HG03342 (cell line): ENCODE measurements around the gene LITAF.

Source experiments
- ATAC-seq: cut with Tn5 transposase; IDR thresholded peaks from one replicate; pipeline ENCODE4 v1.9.1; 2021; ENCODE audit warnings: mild to moderate bottlenecking, moderate library complexity; ENCODE audit not compliant: unreplicated experiment

The LITAF gene

DNA sequence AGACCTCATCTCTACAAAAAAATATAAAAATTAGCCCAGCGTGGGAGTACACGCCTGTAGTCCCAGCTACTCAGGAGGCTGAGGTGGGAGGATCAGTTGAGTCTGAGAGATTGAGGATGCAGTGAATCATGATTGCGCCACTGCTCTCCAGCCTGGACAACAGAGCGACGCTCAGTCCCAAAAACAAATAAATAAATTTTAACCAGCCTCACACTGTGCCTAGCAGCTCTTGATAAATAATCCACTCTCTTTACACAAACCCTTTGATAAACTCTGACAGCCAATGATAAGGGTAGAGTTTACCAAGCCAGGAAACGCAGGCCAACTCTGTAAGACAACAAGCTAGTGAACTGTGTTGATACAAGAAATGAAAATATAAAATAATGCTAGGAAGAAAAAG lies 32.7 kb downstream of the LITAF start:
- ATAC-seq = no peak

DNA sequence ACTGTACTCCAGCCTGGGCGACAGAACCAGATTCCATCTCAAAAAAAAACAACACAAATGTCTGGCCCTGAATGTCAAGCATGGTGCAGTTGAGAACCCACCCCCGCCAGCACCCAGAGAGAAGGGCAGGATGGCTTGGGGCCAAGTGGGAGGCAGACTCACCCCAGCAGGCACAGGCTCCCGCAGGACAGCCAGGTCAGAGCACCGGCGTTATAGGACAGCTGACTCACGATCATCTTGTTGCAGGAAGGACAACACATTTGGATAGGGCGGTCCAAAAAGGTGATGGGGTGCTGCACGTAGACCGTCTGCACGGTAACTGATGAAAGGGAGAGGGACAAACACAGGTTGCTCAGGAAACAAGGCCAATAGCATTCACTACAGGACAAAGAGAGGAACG lies 33.3 kb downstream of the LITAF start:
- ATAC-seq = no peak

DNA sequence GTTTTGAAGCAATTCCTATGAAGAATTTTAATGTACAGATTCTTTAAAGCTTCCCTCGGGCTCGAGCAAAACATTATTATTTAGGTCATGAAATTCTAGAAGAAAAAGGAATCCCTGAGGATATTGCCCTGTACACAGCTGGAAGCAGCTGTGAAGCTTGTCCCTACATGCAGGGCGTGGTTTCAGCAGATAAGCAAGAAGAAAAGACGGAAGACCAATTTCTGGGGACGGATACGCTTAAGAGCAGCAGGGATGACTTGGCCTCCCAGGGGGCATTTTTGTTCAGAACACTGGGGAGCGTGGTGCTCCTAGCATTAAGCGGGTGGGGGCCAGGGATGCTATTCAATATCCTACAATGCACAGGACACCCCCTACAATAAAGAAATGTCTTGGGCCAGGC lies 34.3 kb downstream of the LITAF start:
- ATAC-seq = no peak

DNA sequence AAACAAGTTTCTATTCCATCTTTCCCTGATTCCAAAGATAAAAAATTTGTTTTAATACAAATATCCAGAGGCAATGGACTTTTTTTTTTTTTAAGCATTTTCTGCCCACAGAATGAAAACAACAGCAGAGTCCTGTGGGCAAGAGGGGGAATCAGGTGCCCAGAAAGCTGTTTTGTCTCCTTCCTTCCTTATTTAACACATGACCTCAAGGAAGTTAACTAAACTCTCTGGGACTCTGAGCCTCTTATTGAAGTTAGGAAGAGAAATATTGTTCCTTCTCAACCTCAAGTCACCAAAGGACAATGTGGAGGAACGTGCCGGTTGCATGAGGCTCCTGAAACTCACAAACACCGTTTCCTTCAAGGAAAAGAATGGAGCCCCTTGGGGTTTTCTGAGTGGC lies 34.9 kb downstream of the LITAF start:
- ATAC-seq = no peak

DNA sequence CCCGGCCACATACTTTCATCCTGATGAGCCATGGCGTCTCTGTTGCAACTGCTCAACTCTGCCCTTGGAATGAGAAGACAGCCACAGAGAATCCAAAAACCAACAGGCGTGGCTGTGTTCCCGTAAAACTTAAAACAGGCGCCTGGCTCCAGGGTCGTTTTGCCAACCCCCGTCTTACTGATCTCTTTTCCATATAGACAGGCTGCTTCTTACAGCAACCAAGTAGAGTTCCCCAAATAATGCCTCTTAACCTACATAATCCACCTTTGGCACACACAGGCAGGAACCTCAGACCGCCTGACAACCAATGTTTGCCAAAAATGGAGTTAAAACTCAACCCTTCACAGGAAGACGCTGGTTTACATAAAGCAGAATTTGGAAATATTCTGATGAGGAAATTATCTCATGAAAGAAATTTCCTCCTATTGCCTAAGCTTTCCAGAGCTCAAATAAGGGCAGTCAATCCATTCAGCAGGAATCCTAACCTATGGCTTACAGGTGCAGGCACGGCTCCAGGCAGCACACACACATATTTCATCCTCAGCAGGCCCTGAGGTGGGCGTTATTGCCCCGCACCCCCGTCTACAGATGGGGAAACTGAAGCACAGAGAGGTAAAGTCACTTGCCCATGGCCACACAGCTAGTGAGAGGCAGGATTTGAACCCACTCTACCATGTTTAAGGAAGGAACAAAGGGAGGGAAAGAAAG lies 35.8 kb downstream of the LITAF start:
- no peak for ATAC-seq

DNA sequence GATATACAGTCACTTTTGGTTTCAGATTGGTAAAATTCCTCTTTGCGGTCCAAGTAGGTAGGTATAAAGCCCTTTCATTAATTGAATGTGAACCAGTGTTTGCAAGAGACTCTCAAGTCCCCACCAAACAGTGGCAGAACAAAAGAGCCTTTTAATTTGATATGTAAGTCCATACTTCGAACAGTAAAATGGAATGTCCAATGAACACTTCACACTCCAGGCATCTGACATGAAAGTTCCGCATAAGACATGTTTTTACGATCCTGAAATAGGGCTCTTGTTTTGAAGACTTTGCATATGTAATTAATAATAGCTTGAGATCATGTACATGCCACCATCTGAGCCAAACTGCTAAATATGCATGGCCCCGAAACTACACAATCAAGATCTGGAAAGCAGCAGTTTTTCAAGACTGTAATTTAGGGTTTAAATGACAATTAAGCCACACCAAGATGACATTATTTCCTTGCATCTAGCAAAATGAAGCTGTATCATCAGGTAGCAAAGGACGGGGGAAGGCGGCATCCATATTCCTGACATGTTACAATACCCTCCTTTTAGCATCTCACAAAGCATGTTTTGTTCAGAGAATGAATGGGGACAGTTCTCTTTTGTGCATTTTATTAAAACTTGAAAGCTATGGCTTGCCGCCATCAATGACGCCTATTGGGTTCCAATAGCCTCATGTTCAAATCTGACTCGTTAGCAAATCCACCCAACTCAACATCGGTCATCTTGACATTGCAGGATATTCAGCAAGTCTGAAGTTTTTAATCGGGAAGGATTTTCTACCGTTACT lies 39.4 kb downstream of the LITAF start:
- ATAC-seq = no peak

DNA sequence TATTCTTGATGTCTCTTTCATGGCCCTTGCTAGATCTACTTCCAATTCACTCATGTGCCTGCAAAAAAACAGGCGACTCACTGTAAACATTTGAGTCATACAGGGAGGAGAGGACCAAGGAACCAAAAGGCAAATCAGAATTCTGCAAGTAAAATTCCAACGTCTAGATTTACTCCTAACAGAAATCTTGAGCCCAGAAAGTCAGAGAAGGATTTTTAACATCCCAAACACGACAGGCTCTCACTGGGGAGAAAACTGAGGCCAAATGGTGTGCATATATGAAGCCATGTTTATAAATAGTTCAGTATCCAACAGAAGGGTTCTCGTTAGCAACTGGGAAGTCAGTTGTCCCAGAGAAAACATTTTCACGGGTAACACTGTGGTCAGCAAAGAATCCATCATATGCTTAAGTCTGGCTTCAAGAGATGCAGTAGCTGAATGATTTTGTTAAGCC lies 40.1 kb downstream of the LITAF start:
- ATAC-seq = no peak

DNA sequence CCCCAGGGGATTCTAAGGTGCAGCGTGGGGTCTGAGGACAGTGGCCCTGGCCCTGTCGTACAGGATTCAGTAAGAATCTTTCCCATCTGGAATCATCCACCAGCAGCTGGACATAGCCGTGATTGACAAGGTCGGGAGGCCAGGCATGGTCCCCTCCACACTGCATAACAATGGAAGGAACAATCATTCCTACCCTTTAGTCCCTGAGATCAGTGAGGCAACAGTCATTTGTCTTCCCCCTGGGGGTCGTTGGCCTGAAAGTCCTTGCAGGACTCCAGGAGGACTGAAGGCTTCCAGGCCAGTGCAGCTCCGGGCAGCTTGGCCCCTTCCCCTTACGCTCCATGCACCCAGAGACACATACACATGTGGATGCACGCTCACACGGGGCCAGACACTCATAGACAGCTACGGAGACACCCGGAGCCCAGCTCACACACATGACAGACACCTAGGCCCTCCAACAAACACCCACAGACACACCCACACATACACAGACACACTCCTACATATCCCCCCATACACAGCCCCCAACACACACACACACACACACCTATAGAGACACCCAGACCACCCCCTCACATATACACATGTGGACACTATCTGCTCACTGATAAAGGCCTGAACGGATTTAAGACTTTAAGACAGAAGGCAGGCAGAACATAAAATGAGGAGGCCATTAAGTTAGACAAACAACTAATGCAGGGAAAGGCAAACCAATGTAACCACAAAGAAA lies 42.9 kb downstream of the LITAF start:
- ATAC-seq = no peak

DNA sequence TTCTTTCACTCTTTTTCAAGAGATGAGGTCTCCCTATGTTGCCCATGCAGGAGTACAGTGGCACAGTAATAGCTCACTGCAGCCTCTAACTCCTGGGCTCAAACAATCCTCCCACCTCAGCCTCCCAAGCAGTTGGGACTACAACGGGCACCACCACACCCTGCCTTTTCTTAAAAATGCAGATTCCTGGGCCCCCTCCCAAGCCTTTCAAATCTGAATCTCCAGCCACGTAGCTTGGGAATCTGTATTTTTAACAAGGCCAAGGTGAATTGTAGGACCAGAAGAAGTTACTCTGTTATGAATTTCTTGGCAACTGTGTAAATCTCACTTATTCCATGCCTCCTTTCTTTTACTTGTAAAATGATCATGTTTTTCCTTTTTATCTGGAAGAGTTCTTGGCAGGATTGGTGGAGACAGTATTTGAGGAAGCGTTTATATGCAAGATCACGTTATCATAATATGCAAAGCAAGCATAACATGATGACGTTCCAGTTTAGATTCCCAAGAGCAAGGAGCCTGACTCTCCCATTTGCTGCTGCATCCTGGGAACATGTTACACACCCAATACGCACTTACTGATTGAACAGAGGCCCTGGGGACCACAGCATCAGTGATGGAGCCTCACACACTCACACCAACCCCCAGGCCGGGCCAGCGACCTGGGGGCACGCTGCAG lies 44.5 kb downstream of the LITAF start:
- ATAC-seq = no peak

DNA sequence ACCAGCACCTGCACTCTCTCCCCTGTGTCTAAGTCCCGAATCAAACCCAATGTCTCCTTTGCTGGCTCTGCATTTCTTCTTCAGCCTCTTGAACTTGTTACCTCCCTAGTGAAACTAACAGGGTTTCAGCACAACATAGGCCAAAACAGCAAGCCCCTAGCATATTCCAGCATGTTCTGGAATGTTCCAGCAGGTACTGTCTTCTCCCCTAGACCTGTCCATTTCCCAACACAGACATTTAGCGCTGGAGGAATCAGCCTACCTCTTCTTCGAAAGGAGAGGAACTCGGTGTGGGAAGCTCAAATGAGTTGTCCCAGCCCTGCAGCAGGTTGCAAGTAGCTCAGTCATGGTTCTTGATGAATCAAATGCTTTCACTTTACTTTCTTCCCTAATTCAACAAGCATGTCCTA lies 47.1 kb downstream of the LITAF start:
- ATAC-seq = no peak

DNA sequence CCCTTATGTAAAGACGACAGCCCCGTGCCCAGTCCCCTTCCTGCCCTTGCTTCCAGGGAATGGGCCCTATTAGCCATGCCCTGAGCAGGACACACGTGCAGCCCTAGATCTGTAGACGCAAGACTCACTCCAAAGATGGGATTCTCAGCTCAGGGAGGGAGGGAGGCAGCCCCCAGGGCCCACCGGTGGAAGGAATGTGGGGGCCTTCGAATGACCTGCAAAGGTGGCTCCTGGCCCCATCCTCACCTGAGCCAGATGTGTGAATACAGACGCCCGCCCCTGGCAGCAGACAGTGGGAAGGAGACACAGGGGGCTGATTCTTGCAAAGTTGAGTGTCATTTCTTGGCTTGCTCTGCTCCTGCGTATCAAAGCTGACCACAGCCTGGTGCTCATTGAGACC lies 47.8 kb downstream of the LITAF start:
- no peak for ATAC-seq

DNA sequence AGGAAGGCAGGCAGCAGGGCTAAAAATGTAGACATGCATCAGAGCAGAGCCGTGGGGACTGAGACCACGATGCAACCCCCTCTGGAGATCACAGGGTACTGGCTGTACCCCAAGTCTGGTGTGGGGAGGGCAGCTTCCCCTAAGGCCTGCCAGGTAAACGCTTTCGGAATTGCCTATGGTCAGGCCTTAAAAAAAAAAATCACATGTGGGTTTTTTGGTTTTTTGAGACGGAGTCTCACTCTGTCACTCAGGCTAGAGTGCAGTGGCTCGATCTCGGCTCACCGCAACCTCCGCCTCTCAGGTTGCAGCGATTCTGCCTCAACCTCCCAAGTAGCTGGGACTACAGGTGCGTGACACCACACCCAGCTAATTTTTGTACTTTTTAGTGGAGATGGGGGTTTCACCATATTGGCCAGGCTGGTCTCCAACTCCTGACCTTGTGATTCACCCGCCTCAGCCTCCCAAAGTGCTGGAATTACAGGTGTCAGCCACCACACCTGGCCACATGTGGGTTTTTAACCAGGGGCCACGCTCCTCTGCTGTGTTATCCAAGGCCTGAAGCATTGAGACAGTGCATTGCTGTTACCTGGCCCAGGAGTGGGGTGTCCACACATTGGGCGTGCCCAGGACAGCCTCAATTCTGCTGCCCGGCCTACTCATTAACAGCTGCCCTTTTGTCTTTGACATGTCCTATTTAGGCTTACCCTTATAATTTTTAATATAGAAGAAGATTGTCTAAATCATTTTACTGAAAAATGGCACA lies 50.4 kb downstream of the LITAF start:
- ATAC-seq = no peak

DNA sequence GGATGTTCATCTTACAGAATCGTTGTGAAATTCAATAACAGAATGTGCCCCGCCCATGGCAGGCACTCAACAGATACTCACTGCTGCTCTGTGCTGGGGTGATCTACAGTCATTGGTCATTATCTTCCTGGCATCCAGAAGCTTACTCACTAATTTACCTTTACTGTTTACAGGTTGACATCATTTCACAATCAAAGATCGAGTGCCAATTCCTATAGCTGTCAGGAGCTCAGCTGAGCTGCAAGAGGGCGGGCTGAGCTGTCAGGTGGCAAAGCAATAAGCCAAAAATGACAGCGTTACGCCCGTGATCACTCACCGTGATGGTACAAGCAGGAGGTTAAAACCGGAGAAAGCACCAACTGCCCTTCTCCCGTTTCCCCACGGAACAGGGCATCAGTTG lies 51.2 kb downstream of the LITAF start:
- ATAC-seq = no peak

DNA sequence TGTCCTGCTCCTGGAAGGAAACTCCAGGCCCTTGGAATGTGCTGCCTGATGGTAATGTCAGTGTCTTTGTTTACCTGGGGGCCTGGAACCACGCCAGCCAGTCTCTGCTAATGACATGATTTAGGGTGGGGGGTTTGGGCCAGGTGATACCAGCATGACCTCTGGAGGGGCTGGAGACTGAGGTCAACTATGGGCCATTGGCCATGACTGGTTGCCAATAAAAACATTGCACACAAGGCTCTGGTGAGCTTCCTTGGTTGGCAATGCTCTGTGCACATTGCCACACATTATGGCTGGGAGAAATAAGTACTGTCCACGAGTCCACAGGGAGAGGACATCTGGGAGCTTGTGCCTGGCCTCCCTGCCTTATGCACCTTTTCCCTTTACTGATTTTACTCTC lies 52.5 kb downstream of the LITAF start:
- ATAC-seq = no peak

DNA sequence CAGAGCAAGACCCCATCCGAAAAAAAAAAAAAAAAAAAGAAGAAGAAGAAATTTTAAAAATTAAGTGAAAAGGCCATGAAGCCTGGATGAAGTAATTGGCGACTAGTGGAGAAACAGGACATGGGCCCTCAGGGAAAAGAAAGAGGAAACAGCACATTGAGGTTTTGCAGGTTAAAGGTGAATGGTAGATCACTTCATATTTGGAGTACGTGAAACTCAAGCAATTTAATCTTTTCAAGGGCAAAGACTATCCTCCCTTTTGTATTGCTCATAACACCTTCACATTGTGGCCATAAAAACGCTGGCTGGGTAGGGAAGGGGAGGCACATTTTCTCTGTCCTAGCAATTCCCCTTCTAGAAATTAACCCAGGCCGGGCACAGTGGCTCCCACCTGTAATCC lies 53.1 kb downstream of the LITAF start:
- no peak for ATAC-seq

DNA sequence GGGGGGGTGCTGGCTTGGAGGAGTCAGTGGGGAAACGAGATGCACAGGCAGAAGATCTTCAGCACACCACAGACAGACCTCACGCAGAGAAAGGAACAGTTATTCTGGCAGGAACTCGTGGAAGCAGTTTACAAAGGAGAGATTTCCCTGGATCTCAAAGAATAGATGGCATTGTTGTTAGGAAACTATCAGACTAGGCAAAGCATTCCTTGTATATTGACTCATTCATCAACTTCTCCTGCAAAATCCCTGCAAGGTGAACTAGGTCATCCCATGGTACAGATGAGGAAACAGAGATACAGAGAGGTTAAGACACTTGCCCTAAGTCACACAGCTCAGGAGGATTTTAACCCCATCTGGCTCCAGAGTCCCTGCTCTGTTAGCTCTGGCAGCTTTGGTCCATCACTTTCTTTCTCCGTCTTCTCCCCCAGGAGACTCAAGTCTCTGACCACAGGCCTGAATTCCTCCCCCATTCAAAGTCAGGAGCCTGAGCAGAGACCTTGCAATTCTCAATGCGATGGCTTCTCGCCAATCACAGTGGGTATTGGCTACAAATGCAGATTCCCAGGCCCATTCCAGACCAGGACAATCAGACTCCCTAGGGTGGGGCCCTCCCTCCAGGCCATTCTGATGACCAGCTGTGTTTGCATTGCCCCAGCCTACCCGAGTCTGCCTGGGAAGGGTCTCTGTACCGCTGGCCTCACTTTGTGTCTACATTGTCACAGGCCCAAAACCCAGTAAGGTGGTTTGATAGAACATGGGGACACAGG lies 56.4 kb downstream of the LITAF start:
- no peak for ATAC-seq

DNA sequence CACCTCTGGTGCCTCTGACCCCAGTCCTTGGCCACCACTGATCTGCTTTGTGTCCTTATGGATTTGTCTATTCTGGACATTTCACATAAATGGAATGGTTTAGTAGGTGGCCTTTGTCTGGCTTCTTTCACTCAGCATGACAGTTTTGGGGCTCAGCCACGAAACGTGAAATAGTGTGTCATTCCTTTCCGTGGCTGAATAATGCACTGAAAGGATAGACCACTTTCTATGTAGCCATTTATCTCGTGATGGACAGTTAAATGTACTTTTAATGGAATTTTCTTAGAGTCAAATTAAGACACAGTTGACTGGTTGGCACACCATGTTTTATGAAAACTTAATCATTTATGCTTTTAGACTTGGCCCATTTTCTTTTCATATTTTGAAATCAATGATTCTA lies 57.4 kb downstream of the LITAF start:
- ATAC-seq = no peak

DNA sequence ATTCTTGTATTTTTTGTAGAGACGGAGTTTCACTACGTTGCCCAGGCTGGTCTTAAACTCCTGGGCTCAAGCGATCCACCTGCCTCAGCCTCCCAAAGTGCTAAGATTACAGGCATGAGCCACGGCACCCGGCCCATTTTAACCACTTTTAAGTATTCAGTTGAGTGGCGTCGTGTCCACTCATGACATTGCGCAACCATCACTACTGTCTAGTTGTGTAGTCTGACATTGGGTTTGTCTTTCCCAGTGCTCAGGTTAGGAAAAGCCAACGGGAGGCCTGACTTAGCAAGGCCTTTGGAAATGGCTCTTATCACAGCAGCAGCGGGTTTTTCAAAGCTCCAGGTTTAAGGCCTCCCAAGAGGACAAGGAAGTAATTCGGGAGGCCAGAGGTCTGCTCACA lies 58.7 kb downstream of the LITAF start:
- no peak for ATAC-seq

DNA sequence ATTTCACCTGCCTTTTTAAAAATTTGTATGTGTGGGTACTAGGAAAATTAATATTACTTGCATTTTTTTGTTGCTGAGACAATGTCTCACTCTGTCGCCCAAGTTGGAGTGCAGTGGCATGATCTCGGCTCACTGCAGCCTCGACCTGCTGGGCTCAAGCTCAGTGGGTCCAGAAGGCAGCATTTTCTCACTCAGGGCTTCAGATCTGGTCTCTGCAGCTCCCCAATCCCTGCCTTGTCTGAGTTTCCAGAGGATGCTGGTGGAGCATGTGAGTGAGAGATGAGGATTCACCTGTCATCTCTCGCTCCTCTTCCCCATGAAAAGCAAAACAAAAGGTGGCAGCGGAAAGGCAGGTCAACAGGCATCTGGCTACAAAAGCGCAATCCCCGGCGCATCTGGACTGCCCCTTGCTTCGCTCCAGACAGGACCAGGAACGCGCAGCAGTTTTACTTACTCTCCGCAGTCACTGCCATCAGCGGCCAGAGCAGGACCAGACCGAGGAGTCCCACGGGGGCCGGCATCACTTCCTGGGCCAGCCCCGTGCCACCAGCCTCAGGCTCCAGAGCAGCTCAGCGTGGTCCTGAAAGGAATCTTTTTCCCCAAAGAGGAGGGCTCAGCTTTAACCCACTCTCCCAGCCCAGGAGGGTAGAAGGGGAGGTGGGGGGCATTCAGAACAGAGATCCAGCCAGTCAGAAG lies 59.9 kb downstream of the LITAF start:
- ATAC-seq = no peak
